GM18499 (cell line): Measurements from ENCODE around the gene HRNR.
"Not testable (repeated sequence)": the region's sequence is repeated elsewhere in the genome, so short reads cannot be mapped to it uniquely, and the experiment has no call there.

ENCODE experiments used
- ATAC-seq: cut with Tn5 transposase; IDR thresholded peaks from one replicate; pipeline ENCODE4 v1.9.1; 2021; ENCODE audit warnings: moderate number of reproducible peaks; ENCODE audit not compliant: insufficient read depth, unreplicated experiment

Gene HRNR

DNA sequence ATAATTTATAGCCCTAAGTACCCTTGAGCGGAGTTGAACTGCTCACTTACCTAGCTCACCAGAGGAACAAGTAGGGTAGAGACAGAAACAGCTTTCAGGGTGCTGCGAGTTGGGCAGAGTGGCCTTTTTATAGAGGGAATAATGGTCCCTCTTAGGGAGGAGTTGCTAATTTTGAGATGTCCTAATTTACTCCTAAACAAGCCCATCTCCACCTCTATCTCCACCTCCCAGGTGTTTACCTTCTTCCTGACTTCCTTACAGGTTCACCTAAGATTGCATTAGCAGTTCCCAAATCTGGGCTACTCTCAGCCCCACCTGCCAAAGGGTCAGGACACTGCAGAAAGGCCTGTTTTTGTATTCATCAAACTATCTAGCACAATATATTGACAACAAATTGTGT is at the start of gene HRNR:
TSS of gene HRNR (minus strand) at position 101 of the 400 bp plus-strand sequence. CDS start 940 bp downstream, outside the sequence.
- no peak for ATAC-seq

DNA sequence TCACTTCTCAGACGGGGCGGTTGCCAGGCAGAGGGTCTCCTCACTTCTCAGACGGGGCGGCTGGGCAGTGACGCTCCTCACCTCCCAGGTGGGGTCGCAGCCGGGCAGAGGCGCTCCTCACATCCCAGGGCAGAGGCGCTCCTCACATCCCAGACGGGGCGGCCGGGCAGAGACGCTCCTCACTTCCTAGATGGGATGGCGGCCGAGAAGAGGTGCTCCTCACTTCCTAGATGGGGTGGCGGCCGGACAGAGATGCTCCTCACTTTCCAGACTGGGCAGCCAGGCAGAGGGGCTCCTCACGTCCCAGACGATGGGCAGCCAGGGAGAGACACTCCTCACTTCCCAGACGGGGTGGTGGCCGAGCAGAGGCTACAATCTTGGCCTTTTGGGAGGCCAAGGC is 32.4 kb upstream of the HRNR start:
- not testable (repeated sequence) for ATAC-seq

DNA sequence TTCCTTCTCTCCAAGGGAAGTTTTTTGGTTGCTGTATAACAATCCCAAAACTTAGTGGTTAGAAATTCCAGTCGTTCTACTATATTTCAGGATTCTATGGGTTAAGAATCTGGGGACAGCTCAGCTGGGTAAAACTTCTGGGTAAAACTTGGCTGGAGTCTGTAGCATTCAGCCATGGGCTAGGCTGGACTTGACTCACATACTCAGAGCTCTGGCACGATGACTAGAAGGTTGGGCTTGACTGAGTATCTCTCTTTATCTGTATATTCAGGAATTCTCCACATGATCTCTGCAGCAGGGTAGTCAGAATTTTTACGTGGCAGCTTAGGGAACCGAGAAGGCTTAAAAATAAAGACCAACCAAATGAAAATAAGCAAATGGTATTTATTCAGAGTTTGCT is 28.2 kb upstream of the HRNR start:
- ATAC-seq: no peak

DNA sequence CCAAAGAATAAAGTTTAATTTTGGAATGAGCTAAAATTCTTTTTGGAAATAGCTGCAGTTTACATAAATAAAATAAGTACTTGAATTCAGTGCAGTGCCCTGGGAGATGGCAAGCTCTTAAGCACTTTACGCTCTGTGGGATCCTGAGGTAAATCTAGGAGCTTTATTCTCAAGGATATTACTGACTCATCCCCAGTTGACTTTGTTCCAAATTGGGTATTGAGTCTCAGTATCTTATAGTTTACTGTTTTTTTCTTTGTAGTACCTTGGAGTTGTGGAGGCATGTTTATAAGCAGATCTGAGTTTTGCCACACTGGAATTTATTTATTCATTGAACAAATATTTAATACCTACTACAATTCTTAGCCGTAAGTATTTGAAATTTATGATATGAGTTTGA is 27.4 kb upstream of the HRNR start:
- no peak for ATAC-seq

DNA sequence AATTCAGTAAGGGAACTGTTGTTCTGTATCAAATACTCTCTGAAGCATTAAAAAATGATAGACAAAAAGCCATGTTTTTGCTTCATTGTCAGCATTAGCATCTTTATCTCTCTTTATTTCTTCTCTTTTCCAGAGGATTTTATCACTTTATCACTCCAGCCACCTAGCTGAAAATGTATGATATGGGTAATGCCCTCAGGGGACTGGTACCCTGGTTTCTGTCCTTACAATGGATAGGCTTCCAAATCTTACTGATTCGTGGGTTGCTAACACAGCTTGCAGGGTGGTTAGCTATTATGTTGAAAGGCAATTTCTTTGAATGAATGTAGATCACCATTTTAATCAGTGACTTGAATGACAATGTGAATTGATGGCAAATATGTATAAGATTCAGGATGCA is 23.3 kb upstream of the HRNR start:
- ATAC-seq: no peak

DNA sequence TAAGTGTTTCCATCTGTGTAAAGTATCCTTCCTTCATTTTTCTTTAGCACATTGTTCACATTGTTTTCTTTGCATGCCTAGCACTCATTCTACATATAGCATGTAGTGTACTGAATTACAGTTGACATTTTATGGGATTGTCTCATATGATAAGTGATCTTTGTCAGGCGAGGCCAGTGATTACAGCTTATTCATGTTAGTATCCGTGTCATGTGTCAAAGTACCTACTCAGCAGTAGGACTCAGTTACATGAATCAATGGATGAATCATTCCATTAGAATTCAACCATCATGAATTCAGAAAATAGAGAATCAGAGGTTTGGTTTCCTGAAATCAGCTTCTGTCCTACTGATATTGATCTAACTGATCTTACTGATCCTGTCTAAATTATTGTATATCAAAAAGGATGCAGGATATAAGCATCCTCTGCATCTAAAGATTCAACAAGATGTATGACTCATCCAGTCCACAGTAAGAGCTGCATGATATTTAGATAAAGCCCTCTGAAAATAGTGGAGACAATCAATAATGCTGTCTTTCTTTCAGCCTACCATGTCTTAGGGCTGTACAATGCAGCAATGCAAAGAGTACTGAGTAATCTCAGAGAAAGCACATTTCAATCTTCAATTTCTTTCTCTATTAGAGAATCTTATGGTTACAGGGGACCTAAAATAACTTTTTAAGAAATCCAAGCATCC is 20.7 kb upstream of the HRNR start:
- ATAC-seq: no peak

DNA sequence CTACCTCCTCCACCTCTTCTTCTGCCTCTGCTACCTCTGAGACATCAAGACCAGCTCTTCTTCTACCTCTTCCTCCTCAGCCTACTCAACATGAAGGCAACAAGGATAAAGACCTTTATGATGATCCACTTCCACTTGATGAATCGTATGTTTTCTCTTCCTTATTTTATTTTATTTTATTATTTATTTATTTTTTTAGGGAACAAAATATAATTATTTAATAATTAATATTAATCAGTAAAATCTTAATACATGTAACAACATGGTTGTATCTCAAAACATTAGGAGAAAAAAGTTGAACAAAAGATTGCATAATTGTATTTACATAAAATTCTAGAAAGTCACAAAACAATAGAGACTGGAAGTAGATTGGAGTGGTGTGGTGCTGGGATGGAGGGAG is 13.1 kb upstream of the HRNR start:
- no peak for ATAC-seq

DNA sequence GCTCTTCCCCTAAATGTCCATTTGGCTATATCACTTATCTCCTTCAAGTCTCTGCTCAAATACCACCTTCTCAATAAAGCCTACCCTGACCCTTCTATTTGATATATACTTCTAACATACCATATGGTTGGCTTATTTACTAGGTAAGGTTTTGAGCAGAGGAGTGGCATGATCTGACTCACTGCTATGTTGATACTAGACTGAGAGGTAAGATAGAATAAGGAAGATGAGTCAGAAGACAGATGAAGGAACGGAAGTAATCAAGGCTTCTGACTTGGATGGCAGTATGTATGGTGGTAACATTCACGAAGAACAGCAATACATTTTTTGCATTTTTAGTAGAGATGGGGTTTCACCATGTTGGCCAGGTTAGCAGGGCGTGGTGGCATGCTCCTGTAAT is 4.8 kb upstream of the HRNR start:
- ATAC-seq: no peak

DNA sequence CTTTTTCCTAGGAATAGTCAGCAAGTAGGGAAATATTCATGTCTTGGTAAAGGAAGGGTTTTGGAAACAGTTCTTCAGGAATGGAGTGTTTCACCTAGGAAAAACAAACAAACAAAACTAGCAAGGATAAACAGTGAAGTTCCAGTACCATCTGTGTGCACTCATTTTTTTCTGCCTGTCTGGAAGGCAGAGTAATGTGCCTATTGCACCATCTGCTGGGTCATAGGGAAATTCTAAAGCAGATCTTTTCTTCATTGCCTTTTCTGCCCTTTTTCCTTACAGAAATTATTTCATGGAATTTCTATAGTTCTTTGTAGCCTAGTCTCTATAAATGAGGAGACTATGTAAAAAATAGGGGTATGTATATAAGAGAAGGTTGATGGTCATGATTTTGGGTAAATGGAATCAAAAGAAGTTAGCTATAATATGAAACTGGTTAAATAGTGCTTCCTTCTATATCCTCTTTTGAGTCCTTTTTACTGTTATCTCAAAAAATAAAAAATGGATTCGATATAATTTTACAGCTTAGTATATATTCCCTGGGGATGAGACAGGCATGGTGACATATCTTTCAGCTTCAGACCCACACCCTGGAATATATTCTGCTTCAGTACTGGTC is 3.4 kb upstream of the HRNR start:
- ATAC-seq: no peak

DNA sequence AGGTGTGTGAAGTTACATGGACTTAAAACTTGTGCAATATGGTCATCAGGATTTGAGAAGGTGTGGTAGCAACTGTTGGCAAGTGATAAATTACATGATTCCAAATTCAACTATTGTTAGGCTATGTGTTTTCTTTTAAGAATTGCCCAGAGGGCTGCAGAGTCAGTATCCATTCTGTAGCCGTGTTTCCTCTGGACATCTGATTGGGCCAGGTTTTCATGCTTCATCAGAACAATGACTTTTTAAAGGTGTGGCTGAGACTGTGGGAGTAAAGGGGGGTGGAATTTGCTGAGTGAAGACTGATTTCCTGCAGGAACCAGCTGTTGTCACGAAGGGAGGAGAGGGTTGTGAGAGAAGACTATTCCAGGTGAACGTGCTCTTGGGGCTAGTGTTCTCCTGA is 1.7 kb upstream of the HRNR start:
- ATAC-seq: no peak

DNA sequence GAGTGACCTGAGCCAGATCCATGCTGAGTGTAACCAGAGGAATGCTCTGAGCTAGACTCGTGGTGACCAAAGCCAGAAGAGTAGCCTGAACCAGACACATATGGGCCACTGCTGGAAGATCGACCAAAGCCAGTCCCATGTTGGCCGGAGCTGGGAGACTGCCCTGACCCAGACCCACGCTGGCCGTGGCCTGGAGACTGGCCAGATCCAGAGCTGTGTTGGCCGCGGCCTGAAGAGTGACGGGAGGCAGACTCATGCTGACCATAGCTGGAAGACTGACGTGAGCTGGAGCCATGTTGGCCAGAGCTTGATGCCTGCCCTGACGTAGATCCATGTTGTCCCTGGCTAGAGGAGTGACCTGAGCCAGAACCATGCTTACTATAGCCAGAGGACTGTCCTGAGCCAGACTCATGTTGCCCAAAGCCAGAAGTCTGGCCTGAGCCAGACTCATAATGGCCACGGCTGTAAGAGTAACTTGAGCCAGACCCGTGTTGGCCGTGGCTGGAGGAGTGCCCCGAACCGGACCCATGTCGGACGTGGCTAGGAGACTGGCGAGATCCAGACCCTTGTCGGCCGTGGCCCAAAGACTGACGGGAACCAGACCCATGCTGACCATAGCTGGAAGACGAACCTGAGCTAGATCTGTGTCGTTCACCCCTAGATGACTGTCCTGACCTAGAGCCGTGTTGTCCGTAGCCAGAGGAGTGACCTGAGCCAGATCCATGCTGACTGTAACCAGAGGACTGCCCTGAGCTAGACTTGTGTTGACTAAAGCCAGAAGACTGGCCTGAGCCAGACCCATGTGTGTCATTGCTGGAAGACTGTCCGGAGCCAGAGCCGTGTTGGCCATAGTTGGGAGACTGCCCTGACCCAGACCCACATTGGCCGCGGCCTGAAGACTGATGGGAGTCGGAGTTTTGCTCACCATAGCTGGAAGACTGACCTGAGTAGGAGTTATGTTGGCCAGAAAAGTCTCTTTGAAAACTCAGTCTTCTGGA is 3.5 kb downstream of the HRNR start:
- no peak for ATAC-seq

DNA sequence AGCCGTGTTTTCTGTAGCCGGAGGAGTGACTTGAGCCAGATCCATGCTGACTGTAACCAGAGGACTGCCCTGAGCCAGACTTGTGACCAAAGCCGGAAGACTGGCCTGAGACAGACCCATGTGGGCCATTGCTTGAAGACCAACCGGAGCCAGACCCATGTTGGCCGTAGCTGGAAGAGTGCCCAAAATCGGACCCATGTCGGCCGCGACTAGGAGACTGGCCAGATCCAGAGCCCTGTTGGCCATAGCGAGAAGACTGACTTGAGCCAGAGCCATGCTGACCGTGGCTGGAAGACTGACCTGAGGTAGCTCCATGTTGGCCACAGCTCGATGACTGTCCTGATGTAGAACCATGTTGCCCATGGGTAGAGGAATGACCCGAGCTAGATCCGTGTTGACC is 4.6 kb downstream of the HRNR start:
- not testable (repeated sequence) for ATAC-seq

DNA sequence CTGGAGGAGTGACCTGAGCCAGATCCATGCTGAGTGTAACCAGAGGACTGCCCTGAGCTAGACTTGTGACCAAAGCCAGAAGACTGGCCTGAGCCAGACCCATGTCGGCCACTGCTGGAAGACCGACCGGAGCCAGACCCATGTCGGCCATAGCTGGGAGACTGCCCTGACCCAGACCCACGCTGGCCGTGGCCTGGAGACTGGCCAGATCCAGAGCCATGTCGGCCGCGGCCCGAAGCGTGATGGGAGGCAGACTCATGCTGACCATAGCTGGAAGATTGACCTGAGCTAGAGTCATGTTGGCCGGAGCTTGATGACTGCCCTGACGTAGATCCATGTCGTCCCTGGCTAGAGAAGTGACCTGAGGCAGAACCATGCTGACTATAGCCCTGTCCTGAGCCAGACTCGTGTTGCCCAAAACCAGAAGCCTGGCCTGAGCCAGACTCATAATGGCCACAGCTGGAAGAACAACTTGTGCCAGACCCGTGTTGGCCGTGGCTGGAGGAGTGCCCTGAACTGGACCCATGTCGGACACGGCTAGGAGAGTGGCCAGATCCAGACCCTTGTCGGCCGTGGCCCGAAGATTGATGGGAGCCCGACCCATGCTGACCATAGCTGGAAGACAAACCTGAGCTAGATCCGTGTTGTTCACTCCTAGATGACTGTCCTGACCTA is 5.1 kb downstream of the HRNR start:
- ATAC-seq: no peak

DNA sequence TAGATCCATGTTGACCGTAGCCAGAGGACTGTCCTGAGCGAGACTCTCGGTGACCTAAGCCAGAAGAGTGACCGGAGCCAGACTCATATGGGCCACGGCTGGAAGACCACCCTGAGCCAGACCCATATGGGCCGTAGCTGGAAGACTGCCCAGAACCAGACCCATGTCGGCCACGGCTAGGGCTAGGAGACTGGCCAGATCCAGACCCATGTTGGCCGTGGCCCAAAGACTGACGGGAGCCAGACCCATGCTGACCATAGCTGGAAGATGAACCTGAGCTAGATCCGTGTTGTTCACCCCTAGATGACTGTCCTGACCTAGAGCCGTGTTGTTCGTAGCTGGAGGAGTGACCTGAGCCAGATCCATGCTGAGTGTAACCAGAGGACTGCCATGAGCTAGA is 8.4 kb downstream of the HRNR start:
- not testable (repeated sequence) for ATAC-seq

DNA sequence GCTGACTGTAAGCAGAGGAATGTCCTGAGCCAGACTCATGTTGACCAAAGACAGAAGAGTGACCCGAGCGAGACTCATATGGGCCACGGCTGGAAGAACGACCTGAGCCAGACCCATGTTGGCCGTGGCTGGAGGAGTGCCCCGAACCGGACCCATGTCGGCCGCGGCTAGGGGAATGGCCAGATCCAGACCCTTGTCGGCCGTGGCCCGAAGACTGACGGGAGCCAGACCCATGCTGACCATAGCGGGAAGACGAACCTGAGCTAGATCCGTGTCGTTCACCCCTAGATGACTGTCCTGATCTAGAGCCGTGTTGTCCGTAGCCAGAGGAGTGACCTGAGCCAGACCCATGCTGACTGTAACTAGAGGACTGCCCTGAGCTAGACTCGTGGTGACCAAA is 9.1 kb downstream of the HRNR start:
- ATAC-seq: not testable (repeated sequence)

DNA sequence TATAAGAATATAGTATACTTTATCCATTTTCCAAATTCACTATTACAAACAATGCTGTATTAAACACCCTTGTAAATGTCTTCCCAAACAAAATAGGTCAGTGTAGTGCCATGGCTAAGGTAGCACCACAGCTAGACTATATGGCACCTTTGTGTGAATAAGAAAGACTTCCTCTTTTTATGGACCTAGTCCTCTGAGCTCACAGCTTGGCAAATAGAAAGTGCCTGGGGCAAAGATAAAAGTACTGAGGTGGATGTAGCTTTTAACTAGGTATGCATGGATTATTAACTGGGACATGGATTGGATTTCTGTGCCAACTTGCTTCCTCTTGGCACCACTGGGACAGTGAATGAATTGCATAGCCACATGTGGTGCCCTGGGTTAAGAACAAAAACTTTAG is 25.0 kb downstream of the HRNR start:
- ATAC-seq: no peak

DNA sequence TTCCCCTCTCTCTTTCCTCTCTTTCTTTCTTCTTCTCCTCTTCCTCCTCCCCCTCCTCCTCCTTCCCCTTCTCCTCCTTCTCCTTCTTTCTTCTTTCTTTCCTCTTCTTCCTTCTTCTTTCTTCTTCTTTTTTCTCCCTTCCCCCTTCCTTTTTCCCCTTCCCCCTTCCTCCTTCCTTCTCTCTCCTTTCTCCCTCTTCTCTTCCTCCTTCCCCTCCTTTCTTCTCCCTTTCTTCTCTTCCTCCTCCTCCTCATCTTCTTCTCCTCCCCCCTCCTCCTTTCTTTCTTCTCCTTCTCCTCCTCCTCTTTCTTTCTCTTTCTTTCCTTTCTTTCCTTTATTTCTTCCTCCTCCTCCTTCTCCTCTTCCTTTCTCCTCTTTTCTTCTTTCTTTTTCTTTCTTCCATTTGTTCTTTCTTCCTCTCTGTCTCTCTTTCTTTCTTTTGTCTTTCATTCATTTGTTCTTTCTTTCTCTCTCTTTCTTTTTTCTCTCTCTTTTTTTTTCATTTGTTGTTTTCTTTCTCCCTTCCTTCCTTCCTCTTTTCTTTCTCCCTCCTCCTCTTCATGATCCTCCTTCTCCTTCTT is 26.5 kb downstream of the HRNR start:
- no peak for ATAC-seq

DNA sequence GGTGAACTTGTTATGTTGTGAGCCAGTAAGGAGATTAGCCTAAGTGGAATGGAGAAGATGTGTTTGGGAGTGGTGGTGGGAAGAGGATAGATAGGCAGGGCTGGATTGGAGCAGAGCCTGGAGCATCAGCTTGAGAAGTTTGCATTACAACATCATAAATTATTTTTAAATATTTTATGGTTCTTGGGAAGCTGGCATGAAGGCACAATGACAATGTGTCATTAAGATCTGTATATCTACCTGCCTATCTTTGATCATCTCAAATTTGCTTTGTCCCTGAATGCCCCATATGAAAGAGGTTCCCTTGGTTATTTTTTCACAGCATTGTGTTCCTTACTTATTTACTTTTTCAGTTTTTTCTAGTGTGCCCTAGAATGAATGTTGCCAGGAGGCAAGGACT is 32.3 kb downstream of the HRNR start:
- ATAC-seq: no peak

DNA sequence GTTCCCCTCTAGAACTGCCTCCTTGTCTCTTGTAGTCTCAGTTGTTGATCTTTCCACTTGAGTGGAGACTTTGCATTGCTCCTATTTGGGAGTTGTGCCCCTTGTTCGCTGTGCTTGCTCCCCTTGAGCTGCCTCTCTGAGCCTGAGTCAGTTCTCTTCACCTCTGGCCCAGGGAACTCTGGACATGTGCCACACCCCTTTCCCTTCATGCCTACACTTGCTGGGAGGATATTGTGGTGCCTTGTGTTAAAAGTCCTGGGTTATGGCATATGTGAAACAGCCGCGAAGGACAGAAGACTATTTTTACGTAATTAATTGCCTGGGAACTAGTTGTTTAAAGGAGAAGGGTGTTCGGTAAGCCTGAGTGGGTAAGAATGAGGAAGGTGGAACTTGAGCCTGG is 32.7 kb downstream of the HRNR start:
- ATAC-seq: no peak

DNA sequence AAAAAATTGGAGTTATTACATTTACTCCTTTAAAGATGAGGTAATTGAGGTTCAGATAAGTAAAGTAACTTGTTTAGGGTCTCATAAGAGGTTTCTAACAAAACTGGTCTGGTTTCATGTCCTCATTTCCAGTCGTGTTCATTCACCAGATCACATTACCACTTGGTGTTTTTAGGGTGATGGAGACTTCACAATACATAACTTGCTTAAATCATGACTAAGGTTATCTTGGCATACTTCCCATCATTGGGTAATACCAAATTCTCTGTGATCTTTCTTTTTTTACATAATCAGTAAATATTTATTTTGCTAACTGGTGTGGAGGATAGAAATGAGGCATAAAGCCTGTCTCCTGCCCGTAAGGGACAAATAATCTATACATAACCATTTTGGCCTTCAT is 33.4 kb downstream of the HRNR start:
- ATAC-seq: no peak
